H9 (cell line): ENCODE results near the gene DMPK. TPM values are rescaled to one million over a fixed set of nuclear protein-coding genes. Genes with fewer than 3 reads are reported as not detected.

Experiments used
- DNase-seq: peaks from one replicate; pipeline ENCODE4 v3.0.0-alpha.2; 2017
- H2AFZ ChIP-seq: one replicate; pipeline ENCODE4 v1.6.1; 2013; ENCODE audit warnings: mild to moderate bottlenecking, low read length, control low read depth, moderate library complexity
- H2AK5ac ChIP-seq: 2 replicates; pipeline ENCODE4 v1.6.1; 2013; ENCODE audit warnings: low read length, control low read depth, mixed read lengths; ENCODE audit not compliant: insufficient read length
- H2BK120ac ChIP-seq: one replicate; pipeline ENCODE4 v1.6.1; 2013; ENCODE audit warnings: low read depth, mild to moderate bottlenecking, low read length, control low read depth, inconsistent platforms; ENCODE audit not compliant: poor library complexity, severe bottlenecking
- H2BK12ac ChIP-seq: 2 replicates; pipeline ENCODE4 v1.6.1; 2013; ENCODE audit warnings: low read length, control low read depth, mixed read lengths, low read depth; ENCODE audit not compliant: insufficient read length
- H2BK15ac ChIP-seq: 2 replicates; pipeline ENCODE4 v1.6.1; 2013; ENCODE audit warnings: low read depth, low read length, control low read depth
- H2BK20ac ChIP-seq: one replicate; pipeline ENCODE4 v1.6.1; 2013; ENCODE audit warnings: low read depth, mild to moderate bottlenecking, low read length, control low read depth, inconsistent platforms; ENCODE audit not compliant: poor library complexity, severe bottlenecking
- H2BK5ac ChIP-seq: 2 replicates; pipeline ENCODE4 v1.6.1; 2013; ENCODE audit warnings: low read length, control low read depth, mixed read lengths; ENCODE audit not compliant: insufficient read length
- H3K14ac ChIP-seq: 2 replicates; pipeline ENCODE4 v1.6.1; 2013; ENCODE audit warnings: low read length, control low read depth; ENCODE audit not compliant: insufficient read depth
- H3K18ac ChIP-seq: 2 replicates; pipeline ENCODE4 v1.6.1; 2013; ENCODE audit warnings: low read depth, mild to moderate bottlenecking, mixed read lengths, low read length, control low read depth; ENCODE audit not compliant: insufficient read length
- H3K23ac ChIP-seq: 2 replicates; pipeline ENCODE4 v1.6.1; 2013; ENCODE audit warnings: low read length, control low read depth, mixed read lengths, low read depth; ENCODE audit not compliant: insufficient read length
- H3K23me2 ChIP-seq: 2 replicates; pipeline ENCODE4 v1.6.1; 2013; ENCODE audit warnings: low read depth, mild to moderate bottlenecking, mixed read lengths, low read length, control low read depth; ENCODE audit not compliant: insufficient read length, poor library complexity, severe bottlenecking
- H3K27ac ChIP-seq: 2 replicates; pipeline ENCODE4 v1.5.1; 2013; ENCODE audit warnings: low read length, control low read depth, mixed read lengths, low read depth; ENCODE audit not compliant: insufficient read length
- H3K27me3 ChIP-seq: 2 replicates; pipeline ENCODE4 v1.6.1; 2013; ENCODE audit warnings: low read length, control low read depth, inconsistent platforms; ENCODE audit not compliant: insufficient read depth
- H3K4ac ChIP-seq: 2 replicates; pipeline ENCODE4 v1.6.1; 2013; ENCODE audit warnings: low read depth, mild to moderate bottlenecking, control low read depth, inconsistent platforms, low read length, moderate library complexity
- H3K4me1 ChIP-seq: 2 replicates; pipeline ENCODE4 v1.6.1; 2013; ENCODE audit warnings: low read length, control low read depth, inconsistent platforms; ENCODE audit not compliant: insufficient read depth
- H3K4me2 ChIP-seq: 2 replicates; pipeline ENCODE4 v1.6.1; 2013; ENCODE audit warnings: low read length, control low read depth, mixed read lengths; ENCODE audit not compliant: insufficient read length, insufficient read depth
- H3K56ac ChIP-seq: 2 replicates; pipeline ENCODE4 v1.6.1; 2013; ENCODE audit warnings: low read depth, mild to moderate bottlenecking, mixed read lengths, low read length, control low read depth; ENCODE audit not compliant: insufficient read length
- H3K79me1 ChIP-seq: 2 replicates; pipeline ENCODE4 v1.6.1; 2013; ENCODE audit warnings: low read depth, mild to moderate bottlenecking, moderate library complexity, low read length, control low read depth, inconsistent platforms; ENCODE audit not compliant: insufficient read depth, poor library complexity, severe bottlenecking
- H3K79me2 ChIP-seq: 2 replicates; pipeline ENCODE4 v1.6.1; 2013; ENCODE audit warnings: low read length, control low read depth, inconsistent platforms; ENCODE audit not compliant: insufficient read depth
- H3K9ac ChIP-seq: 2 replicates; pipeline ENCODE4 v1.6.1; 2013; ENCODE audit warnings: low read length, control low read depth, mixed read lengths; ENCODE audit not compliant: insufficient read length; ENCODE audit errors: extremely low read depth
- H3K9me3 ChIP-seq: one replicate; pipeline ENCODE4 v1.6.1; 2013; ENCODE audit warnings: low read depth, low read length, inconsistent platforms; ENCODE audit not compliant: control insufficient read depth
- H3T11ph ChIP-seq: one replicate; pipeline ENCODE4 v1.6.1; 2013; ENCODE audit warnings: mild to moderate bottlenecking, low read length, control low read depth, inconsistent platforms
- H4K20me1 ChIP-seq: one replicate; pipeline ENCODE4 v1.6.1; 2013; ENCODE audit not compliant: control insufficient read depth, insufficient read length, insufficient read depth
- H4K5ac ChIP-seq: 2 replicates; pipeline ENCODE4 v1.6.1; 2013; ENCODE audit warnings: low read depth, mild to moderate bottlenecking, mixed read lengths, low read length, control low read depth; ENCODE audit not compliant: insufficient read length
- H4K8ac ChIP-seq: replicated peaks from 2 replicates; pipeline ENCODE4 v1.6.1; 2013; ENCODE audit warnings: low read length, control low read depth, mixed read lengths, low read depth; ENCODE audit not compliant: insufficient read length
- H4K91ac ChIP-seq: 2 replicates; pipeline ENCODE4 v1.6.1; 2013; ENCODE audit warnings: low read depth, mild to moderate bottlenecking, moderate library complexity, mixed read lengths, low read length, control low read depth; ENCODE audit not compliant: insufficient read length
- H3K27ac Mint-ChIP-seq, 3 experiments: 2 replicates in 2 of 3; 3 replicates in 1 of 3; pipeline ENCODE4 v1.8.0; 2020 to 2021; ENCODE audit warnings: mixed read lengths in 3 of 3, mild to moderate bottlenecking in 1 of 3, moderate library complexity in 1 of 3
- H3K27me3 Mint-ChIP-seq: 2 replicates; pipeline ENCODE4 v1.8.0; 2021; ENCODE audit warnings: low read depth, mild to moderate bottlenecking, moderate library complexity, mixed read lengths
- H3K36me3 Mint-ChIP-seq, 3 experiments: 2 replicates in 2 of 3; 3 replicates in 1 of 3; pipeline ENCODE4 v1.8.0; 2020 to 2021; ENCODE audit warnings: low read depth in 3 of 3, mixed read lengths in 3 of 3; ENCODE audit not compliant: insufficient read depth in 1 of 3
- H3K4me1 Mint-ChIP-seq, 2 experiments: 2 replicates each; pipeline ENCODE4 v1.8.0; 2020; ENCODE audit warnings: mixed read lengths in 2 of 2
- H3K4me3 Mint-ChIP-seq, 2 experiments: 2 replicates in 1 of 2; 3 replicates in 1 of 2; pipeline ENCODE4 v1.8.0; 2020 to 2021; ENCODE audit warnings: mild to moderate bottlenecking in 2 of 2, mixed read lengths in 2 of 2, moderate library complexity in 1 of 2
- H3K9me3 Mint-ChIP-seq, 2 experiments: 2 replicates in 1 of 2; 3 replicates in 1 of 2; pipeline ENCODE4 v1.8.0; 2020; ENCODE audit warnings: mild to moderate bottlenecking in 2 of 2, mixed read lengths in 2 of 2, moderate library complexity in 1 of 2
- WGBS: extraction: QIAGEN DNeasy Blood & Tissue Kit; methylation state at CpG from one replicate; pipeline ENCODE4 v1.1.7; 2013; ENCODE audit warnings: missing lambda C conversion rate, low lambda C conversion rate, mixed read lengths; ENCODE audit not compliant: insufficient read length; ENCODE audit errors: extremely low coverage; 5-methylcytosine and 5-hydroxymethylcytosine counted together
- total RNA-seq: library from RNA; stranded (reverse); gene quantifications from 2 replicates; pipeline ENCODE4 v1.2.1, GENCODE V29; 2021
- TF ChIP-seq, protein P1 (sequence below): fragments of 200-600 bp; sonication (generic); conservative IDR thresholded peaks from 3 replicates; pipeline ENCODE4 v1.8.0; 2021; ENCODE audit warnings: antibody characterized with exemption, mild to moderate bottlenecking

Gene DMPK
- total RNA-seq, 1 experiment from 2014 or later, result 67.4 TPM

DNA sequence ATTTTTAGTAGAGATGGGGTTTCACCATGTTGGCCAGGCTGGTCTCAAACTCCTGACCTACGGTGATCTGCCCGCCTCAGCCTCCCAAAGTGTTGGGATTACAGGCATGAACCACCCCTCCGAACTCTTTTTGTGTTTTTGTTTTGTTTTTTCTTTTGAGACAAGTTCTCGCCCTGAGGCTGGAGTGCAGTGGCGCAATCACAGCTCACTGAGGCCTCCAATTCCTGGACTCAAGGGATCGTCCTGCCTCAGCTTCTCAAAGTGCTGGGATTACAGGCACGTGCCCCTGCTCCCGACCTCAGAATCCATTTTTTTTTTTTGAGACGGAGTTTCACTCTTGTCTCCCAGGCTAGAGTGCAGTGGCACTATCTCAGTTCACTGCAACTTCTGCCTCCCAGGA is 24.6 kb downstream of the DMPK start:
- peaks cover 3 to 12% of the 10 kb centered on the region in 2 experiments; a peak in 3 of 4 replicates for H3K4me1 Mint-ChIP-seq
- Histone ChIP-seq H3K23ac (no peak overlapping the region), H2BK5ac (no peak overlapping the region), H3K27ac (no peak overlapping the region), H2AK5ac (no peak overlapping the region), H3T11ph (no peak overlapping the region), H3K18ac (no peak overlapping the region), H3K4me1 (no peaks in the 10 kb centered on the region), H3K4me2 (no peak overlapping the region), H3K27me3 (no peaks in the 10 kb centered on the region), H3K9me3 (no peaks in the 10 kb centered on the region), H3K4ac (no peak overlapping the region), H4K5ac (no peak overlapping the region), H4K20me1 (no peaks in the 10 kb centered on the region), H2BK12ac (no peak overlapping the region), H3K79me1 (no peaks in the 10 kb centered on the region), H3K79me2 (no peaks in the 10 kb centered on the region), H4K91ac (no peak overlapping the region), H2AFZ (no peak overlapping the region), H3K23me2 (no peaks in the 10 kb centered on the region), H2BK15ac (no peak overlapping the region), H2BK120ac (no peak overlapping the region), H3K56ac (no peak overlapping the region), H3K9ac (no peak overlapping the region), H4K8ac (no peak overlapping the region), H3K14ac (no peak overlapping the region), H2BK20ac (no peak overlapping the region)
- WGBS, result no CpG with 5 or more reads among the region's 9 CpGs
- TF ChIP-seq, protein P1, sequence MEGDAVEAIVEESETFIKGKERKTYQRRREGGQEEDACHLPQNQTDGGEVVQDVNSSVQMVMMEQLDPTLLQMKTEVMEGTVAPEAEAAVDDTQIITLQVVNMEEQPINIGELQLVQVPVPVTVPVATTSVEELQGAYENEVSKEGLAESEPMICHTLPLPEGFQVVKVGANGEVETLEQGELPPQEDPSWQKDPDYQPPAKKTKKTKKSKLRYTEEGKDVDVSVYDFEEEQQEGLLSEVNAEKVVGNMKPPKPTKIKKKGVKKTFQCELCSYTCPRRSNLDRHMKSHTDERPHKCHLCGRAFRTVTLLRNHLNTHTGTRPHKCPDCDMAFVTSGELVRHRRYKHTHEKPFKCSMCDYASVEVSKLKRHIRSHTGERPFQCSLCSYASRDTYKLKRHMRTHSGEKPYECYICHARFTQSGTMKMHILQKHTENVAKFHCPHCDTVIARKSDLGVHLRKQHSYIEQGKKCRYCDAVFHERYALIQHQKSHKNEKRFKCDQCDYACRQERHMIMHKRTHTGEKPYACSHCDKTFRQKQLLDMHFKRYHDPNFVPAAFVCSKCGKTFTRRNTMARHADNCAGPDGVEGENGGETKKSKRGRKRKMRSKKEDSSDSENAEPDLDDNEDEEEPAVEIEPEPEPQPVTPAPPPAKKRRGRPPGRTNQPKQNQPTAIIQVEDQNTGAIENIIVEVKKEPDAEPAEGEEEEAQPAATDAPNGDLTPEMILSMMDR, result no peak
- no peaks in the 10 kb centered on the region for H3K36me3 Mint-ChIP-seq
- no peak for DNase-seq
- H3K4me3 Mint-ChIP-seq, result no peak overlapping the region
- no peak overlapping the region for H3K27ac Mint-ChIP-seq
- peaks cover 34% of the 10 kb centered on the region for H3K27me3 Mint-ChIP-seq
- H3K9me3 Mint-ChIP-seq, result no peaks in the 10 kb centered on the region
